Frontal cortex (tissue), 4 donors: ENCODE results near the gene CHDH. TPM values are rescaled to one million over a fixed set of nuclear protein-coding genes. Genes with fewer than 3 reads are reported as not detected.

Experiments used
- DNase-seq, 2 donors: peaks; one replicate each; pipeline ENCODE4 v3.0.0; 2012; ENCODE audit warnings: low spot score in 2 of 2
- FAIRE-seq: peaks from 2 replicates; lab custom pipeline; 2012; peaks lifted over from hg19 to GRCh38; lab: Jason Lieb, UNC
- total RNA-seq: library from RNA; depleted of rRNA; stranded (reverse); fragments of >200 nt; gene quantifications from one replicate; pipeline ENCODE4 v1.2.3, GENCODE V29; 2014
- donor health status: control.
- donor health status: control.
- donor health status: control.

The CHDH gene
- total RNA-seq, 1 donor from 2014 or later, result 1.2 TPM

- DNase-seq, result no peak
- FAIRE-seq, result no peak
These were observed 15.3 kb downstream of the CHDH start for GRCh38 chr3:53830944-53831343.

- FAIRE-seq, result no peak
These were observed 16.6 kb downstream of the CHDH start for GRCh38 chr3:53829605-53830004.

GRCh38 chr3:53828581-53828980 lies 17.6 kb downstream of the CHDH start:
- FAIRE-seq (no peak), DNase-seq (no peak)

More at GRCh38 chr3:53829605-53830004, 16.6 kb downstream of the CHDH start:
- DNase-seq, result no peak

- FAIRE-seq, result no peak
- DNase-seq, result no peak
These were observed 20.2 kb downstream of the CHDH start for GRCh38 chr3:53826048-53826447.

- no peak for FAIRE-seq
- no peak for DNase-seq
These were observed 21.4 kb downstream of the CHDH start for GRCh38 chr3:53824795-53825194.

- DNase-seq (no peak), FAIRE-seq (no peak)
These were observed 22.1 kb downstream of the CHDH start for GRCh38 chr3:53823956-53824657.

- DNase-seq (no peak), FAIRE-seq (no peak)
These were observed 22.9 kb downstream of the CHDH start for GRCh38 chr3:53823026-53823955.

GRCh38 chr3:53822331-53822741 lies 23.9 kb downstream of the CHDH start:
- FAIRE-seq, result no peak
- no peak for DNase-seq

- no peak for FAIRE-seq
These were observed 24.5 kb downstream of the CHDH start for GRCh38 chr3:53821631-53822121.

GRCh38 chr3:53820756-53821580 lies 25.3 kb downstream of the CHDH start:
- DNase-seq (no peak), FAIRE-seq (no peak)

More at GRCh38 chr3:53821631-53822121, 24.5 kb downstream of the CHDH start:
- no peak for DNase-seq

GRCh38 chr3:53820084-53820483 lies 26.1 kb downstream of the CHDH start:
- FAIRE-seq, result no peak

GRCh38 chr3:53819163-53819868 lies 26.9 kb downstream of the CHDH start:
- FAIRE-seq, result no peak
- DNase-seq, result no peak

More at GRCh38 chr3:53820084-53820483, 26.1 kb downstream of the CHDH start:
- DNase-seq, result no peak

- FAIRE-seq, result no peak
These were observed 27.7 kb downstream of the CHDH start for GRCh38 chr3:53818221-53819162.

GRCh38 chr3:53817809-53818208 lies 28.4 kb downstream of the CHDH start:
- FAIRE-seq (no peak), DNase-seq (no peak)

More at GRCh38 chr3:53818221-53819162, 27.7 kb downstream of the CHDH start:
- no peak for DNase-seq

GRCh38 chr3:53817211-53817610 lies 29.0 kb downstream of the CHDH start:
- DNase-seq, result no peak
- FAIRE-seq, result no peak

GRCh38 chr3:53816425-53816824 lies 29.8 kb downstream of the CHDH start:
- peak in 1 of 2 donors; percentile 27 for DNase-seq
- FAIRE-seq, result no peak

GRCh38 chr3:53815651-53816050 lies 30.6 kb downstream of the CHDH start:
- no peak for FAIRE-seq
- no peak for DNase-seq

- DNase-seq, result no peak
- no peak for FAIRE-seq
These were observed 31.2 kb downstream of the CHDH start for GRCh38 chr3:53815067-53815466.
